ENCODE data around the gene GPC3.
A peak's percentile ranks its signal among the peaks of the same experiment; 100 is the strongest.

GPC3 gene

DNA sequence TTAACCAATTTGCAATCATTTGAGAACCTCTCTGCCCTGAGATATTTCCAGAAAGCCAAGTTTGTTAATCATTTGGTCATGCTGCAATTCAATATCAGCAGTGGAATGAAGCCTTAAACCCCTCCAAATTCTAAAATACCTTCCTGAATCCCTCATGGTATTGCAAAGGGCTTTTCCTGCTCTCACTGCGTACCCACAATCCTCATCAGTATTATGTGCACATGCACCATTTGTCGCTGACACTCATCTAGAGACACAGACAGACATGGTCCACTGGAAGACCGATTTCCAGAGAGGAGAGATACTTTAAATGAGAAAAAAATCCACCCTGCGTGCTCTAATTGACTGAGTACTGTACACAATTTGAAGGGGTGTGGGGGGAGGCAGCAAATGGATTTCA, 104.4 kb downstream of the GPC3 start:
- DNase-seq = no peak

GRCh38 chrX:133880032-133880443, 105.4 kb downstream of the GPC3 start:
- DNase-seq = peak; percentile 5

DNA sequence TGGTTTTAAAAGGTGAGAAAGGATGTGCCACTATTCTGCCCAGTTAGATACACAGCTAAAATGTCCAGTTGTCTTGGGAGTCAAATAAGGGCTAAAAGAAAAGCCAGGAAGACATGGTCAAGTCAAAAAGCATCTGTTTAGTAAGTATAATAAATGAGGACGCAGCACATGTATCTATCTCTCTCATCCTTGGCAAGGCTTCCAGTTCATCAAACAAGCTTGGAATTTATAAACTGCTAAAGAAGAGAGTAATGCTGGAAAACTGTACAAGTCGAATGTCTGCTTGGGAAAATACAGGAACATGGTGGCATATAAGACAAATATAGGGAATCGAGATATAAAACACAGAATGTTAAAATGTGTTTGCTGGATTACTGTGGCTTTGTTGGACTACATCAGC, 106.7 kb downstream of the GPC3 start:
- no peak for DNase-seq

GRCh38 chrX:133876646-133877045, 108.7 kb downstream of the GPC3 start:
- DNase-seq = no peak

DNA sequence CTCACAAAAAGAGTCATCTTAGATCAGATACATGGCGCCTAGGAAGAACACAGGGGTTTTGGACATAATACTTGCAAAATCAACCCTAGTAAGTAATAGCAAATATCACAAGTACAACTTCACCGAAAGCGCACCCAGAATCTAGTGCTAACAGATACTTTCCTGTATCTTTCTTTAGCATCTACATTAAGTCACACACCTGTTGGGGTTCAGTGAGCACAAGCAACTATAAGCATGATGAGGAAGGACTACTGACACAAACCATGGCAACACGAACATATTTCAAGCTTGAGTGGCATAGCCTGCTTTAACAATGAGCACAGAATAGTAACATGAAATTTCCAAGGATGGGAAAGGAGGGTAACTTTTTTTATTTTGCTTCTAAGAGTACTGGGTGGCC, 116.1 kb downstream of the GPC3 start:
- no peak for DNase-seq

GRCh38 chrX:133868682-133869081, 116.7 kb downstream of the GPC3 start:
- DNase-seq = no peak

GRCh38 chrX:133868250-133868649, 117.1 kb downstream of the GPC3 start:
- DNase-seq = no peak

DNA sequence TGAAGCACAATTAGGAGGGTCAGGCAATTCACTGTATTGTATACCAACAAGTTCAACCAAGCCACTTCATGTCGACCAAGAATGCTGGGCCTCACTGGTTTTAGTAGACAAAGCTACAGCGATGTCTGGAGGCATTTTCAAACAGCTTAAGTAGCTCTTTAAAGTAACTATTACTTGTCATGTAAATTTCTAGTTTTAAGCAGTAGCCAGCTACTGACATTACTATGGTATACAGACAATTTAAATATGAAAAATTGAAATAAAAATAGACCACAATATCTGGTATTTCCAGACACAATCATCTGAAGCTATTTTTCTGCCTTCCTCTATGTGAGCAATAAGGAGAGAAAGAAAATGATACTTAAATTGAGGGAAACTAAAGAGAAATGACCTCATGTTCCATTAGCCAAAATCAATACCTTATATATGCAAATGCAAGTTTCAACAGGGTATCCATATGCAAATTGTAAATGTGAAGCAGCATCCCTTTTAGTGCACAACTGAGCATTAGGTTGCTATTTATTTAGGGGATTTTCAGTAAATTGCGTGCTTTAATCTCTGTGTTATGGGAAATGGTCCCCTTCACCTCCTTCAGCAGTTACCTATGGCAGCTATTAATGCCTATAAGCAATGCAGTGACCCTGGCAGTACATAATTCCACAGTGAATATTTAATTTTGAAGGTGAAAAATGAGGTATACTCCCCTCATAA, 119.5 kb downstream of the GPC3 start:
- DNase-seq = no peak

- DNase-seq = no peak
These were observed 121.2 kb downstream of the GPC3 start for GRCh38 chrX:133864236-133864635.

DNA sequence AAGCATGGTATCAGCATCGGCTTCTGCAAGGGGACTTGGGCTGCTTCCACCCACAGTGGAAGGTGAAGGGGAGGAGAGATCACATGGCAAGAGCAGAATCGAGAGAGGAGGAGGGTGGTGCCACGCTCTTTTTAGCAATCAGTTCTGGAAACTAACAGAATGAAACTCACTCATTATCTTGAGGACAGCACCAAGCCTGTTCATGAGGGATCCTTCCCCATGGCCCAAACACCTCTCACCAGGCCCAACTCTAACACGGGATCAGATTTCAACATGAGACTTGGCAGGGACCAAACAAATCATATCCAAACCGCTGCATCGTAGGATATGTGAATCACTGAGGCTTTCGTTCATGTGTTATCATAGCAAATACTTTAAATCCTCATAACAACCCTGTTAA, 125.5 kb downstream of the GPC3 start:
- peak; percentile 69 for DNase-seq

GRCh38 chrX:133859336-133859735, 126.1 kb downstream of the GPC3 start:
- DNase-seq = no peak

GRCh38 chrX:133857640-133858269, 127.6 kb downstream of the GPC3 start:
- no peak for DNase-seq

GRCh38 chrX:133856819-133857218, 128.6 kb downstream of the GPC3 start:
- no peak for DNase-seq

GRCh38 chrX:133854290-133854689, 131.1 kb downstream of the GPC3 start:
- peak; percentile 13 for DNase-seq

DNA sequence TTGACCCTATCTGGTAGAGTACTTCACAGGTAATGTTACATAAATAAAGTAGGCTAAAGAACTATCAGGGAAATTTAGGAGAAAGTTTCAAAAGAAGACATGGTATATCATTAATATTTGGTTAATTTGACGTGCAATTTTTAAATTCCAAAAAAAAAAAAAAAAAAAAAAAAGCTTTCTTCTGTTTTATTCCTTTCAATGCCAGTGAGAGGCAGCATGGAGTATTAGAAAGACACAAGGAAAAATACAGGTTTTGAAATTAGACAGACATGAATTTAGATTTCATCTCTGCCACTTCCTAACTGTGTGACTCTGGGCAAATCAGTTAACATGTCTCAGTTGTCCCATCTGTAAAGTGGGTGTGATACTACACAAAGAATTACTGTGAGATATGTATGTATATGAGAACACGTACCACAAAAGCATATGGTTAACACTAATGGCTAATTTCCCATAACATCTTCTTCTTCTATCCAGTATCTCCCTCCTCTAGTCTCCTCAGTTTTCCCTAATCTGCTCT, 132.5 kb downstream of the GPC3 start:
- DNase-seq = no peak

GRCh38 chrX:133852401-133852800, 133.0 kb downstream of the GPC3 start:
- DNase-seq = no peak

DNA sequence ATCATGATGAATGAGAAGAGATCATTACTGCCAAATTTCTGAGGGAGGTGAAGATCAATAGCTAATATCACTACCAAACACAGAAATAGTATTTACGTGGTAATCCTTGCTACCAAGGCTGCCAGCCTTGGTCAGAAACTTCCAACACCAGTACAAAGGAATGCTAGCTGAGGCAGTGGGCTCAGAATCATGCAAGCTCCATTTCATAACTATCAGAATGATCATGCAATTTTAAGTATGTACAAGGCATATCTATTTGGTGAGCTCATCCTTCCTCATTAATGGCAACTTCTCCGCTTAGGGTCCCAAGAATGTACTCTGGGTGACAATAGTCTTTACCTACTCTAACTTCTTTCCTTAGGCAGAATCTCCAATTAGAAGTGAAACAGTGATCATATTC, 135.0 kb downstream of the GPC3 start:
- DNase-seq = no peak

GRCh38 chrX:133849676-133850075, 135.7 kb downstream of the GPC3 start:
- no peak for DNase-seq

DNA sequence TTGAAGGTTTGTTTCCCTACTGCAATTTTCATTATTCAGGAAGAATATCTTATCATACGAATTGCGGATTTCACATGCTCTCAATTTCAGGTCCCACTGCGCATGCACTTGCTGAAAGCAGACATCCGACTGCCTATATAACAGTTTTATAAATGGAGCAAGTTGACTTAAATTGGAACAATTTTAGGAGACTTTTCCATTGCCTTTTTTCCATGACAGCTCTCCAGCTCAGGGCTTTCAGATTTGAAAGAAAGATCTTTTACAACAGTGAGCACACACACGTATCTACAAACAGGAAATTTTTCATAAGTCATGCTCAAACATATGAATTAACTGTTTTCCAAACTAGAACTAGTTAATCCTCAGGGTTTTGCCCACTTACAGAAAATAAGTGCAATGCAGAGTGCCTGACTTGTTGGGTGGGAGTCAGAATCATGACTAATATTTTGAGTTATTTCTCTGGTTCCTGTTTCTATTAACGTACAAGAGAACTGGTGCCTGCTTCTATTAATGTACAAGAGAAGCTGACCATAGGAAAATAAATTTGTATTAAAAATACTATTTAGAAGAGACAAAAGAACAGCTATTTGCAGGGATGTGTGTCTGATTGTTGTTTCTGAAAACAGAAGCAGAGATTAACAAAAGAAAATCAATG, 137.9 kb downstream of the GPC3 start:
- DNase-seq = no peak

- DNase-seq = no peak
These were observed 139.1 kb downstream of the GPC3 start for GRCh38 chrX:133846311-133846710.

- DNase-seq = no peak
These were observed 145.0 kb downstream of the GPC3 start for GRCh38 chrX:133840415-133840814.

GRCh38 chrX:133838761-133839676, 146.4 kb downstream of the GPC3 start:
- DNase-seq = no peak

DNA sequence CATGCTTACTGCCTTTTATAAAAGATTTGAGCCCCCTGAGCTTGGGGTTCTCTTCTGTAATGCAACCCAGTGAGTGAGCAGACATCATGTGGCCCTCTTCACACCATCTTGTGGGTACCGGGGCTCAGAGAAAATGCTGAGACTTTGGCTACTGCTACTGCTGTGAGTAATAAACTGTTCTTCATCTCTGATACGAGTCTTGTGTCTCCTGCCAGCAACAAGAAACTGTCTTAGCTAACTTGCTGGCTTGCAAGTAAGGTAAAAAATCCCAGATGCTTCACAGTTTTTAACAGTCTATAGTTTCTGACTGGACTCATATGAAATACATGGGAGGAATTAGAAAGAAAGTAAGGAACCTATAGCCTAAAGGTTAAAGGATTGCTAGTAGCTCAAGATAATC, 148.3 kb downstream of the GPC3 start:
- DNase-seq = no peak
